NB4 (cell line): ENCODE results near the gene GNA12.

Experiments
- DNase-seq: peaks from one replicate; pipeline ENCODE4 v3.0.0; 2010; ENCODE audit warnings: low read depth
- H3K4me3 ChIP-seq: one replicate; pipeline ENCODE4 v1.5.1; 2011; ENCODE audit warnings: mild to moderate bottlenecking, low read depth, low read length, moderate library complexity
- MAX ChIP-seq: IDR thresholded peaks from 2 replicates; pipeline ENCODE4 v1.6.1; 2011; ENCODE audit warnings: low read depth, low read length
- MYC ChIP-seq: IDR thresholded peaks from 2 replicates; pipeline ENCODE4 v1.6.1; 2011; ENCODE audit warnings: low read depth, low read length
- POLR2A ChIP-seq: IDR thresholded peaks from 2 replicates; pipeline ENCODE4 v1.6.1; 2011; ENCODE audit warnings: mild to moderate bottlenecking; ENCODE audit not compliant: insufficient read length; ENCODE audit errors: extremely low read depth
- TF ChIP-seq, protein P1 (sequence below): IDR thresholded peaks from one replicate; pipeline ENCODE4 v1.5.1; 2012; ENCODE audit warnings: low read depth, low read length

The GNA12 gene

GRCh38 chr7:2774935-2775334 is 69.2 kb downstream of the GNA12 start:
- H3K4me3 ChIP-seq = no peak overlapping the region
- no peak for TF ChIP-seq POLR2A
- TF ChIP-seq, protein P1, sequence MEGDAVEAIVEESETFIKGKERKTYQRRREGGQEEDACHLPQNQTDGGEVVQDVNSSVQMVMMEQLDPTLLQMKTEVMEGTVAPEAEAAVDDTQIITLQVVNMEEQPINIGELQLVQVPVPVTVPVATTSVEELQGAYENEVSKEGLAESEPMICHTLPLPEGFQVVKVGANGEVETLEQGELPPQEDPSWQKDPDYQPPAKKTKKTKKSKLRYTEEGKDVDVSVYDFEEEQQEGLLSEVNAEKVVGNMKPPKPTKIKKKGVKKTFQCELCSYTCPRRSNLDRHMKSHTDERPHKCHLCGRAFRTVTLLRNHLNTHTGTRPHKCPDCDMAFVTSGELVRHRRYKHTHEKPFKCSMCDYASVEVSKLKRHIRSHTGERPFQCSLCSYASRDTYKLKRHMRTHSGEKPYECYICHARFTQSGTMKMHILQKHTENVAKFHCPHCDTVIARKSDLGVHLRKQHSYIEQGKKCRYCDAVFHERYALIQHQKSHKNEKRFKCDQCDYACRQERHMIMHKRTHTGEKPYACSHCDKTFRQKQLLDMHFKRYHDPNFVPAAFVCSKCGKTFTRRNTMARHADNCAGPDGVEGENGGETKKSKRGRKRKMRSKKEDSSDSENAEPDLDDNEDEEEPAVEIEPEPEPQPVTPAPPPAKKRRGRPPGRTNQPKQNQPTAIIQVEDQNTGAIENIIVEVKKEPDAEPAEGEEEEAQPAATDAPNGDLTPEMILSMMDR = no peak
- no peak for TF ChIP-seq MYC
- peak; percentile 32 for DNase-seq

- no peak for DNase-seq
- no peak for TF ChIP-seq MYC
- no peak for TF ChIP-seq MAX
- no peak for TF ChIP-seq POLR2A
- TF ChIP-seq, protein P1 = no peak
- no peak overlapping the region for H3K4me3 ChIP-seq
Measured at GRCh38 chr7:2774280-2774679, 69.8 kb downstream of the GNA12 start.

GRCh38 chr7:2773608-2774007 is 70.5 kb downstream of the GNA12 start:
- no peak overlapping the region for H3K4me3 ChIP-seq
- DNase-seq = no peak
- TF ChIP-seq POLR2A (no peak), MYC (no peak), MAX (no peak)
- TF ChIP-seq, protein P1 = no peak

DNA sequence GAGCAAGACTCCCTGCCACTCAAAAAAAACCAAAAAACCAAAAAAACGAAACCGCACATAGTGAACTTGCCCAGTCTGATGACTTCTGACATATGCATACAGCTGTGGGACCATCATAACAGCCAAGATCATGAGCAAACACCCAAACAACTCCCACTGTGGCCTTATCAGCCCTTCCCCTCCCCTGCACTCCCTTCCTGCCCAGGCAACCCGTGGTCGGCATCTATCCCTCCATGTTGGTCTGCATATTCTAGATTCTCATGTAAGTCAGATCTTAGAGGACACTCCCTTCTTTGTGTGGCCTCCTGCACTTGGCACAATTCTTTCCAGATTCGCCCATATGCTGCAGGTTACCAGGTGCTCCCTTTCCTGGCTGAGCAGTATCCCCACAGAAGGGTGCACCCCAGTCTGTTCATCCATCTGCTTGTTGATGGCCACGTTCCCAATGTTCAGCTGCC is 72.8 kb downstream of the GNA12 start:
- peak; percentile 66 for DNase-seq

DNA sequence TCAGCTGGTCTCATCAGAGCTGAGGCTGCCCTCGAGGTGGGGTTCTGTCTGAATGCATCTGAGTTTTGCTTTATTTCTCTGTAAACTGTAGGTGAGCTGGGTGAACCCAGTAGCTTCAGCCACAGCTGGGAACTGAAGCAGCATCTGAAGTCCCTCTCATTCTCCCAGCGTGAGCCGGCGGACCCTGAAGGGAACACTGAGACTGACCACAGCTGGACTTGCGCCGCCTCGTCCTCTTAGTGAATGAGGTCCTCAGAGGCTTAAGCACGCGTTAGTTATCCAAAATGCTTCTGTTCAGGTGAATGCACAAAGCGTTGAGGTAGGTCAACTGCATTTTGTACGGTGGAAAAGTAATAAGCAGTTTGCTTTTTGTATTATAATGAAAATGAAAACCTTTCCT is 79.5 kb downstream of the GNA12 start:
- no peak for DNase-seq
- TF ChIP-seq, protein P1 = no peak
- no peak for TF ChIP-seq MAX
- TF ChIP-seq POLR2A = no peak
- no peak for TF ChIP-seq MYC
- no peak overlapping the region for H3K4me3 ChIP-seq

More for the DNA sequence above, 72.8 kb downstream of the GNA12 start:
- TF ChIP-seq POLR2A (no peak), MYC (no peak), MAX (no peak)
- TF ChIP-seq, protein P1 = no peak
- H3K4me3 ChIP-seq = no peak overlapping the region

- DNase-seq = no peak
- peak overlapping the region; percentile 6 for H3K4me3 ChIP-seq
- no peak for TF ChIP-seq MAX
- TF ChIP-seq, protein P1 = no peak
- no peak for TF ChIP-seq MYC
- no peak for TF ChIP-seq POLR2A
Measured at GRCh38 chr7:2763597-2763996, 80.5 kb downstream of the GNA12 start.
